ENCODE data around the gene VAPB. TPM values are rescaled to one million over a fixed set of nuclear protein-coding genes. Genes with fewer than 3 reads are reported as not detected.

The VAPB gene
- total RNA-seq, 3 donors from 2014 or later (not counting 1 experiment from before 2014, with no cell fraction given): 20.3 to 23.1 (median 21.3) TPM

- DNase-seq (no peak), ATAC-seq (no peak)
- H3K4me1 Mint-ChIP-seq: no peaks in the 10 kb centered on the region
- TF ChIP-seq CTCF (IDR thresholded peaks at IDR 0.05): no peak
- H3K36me3 Mint-ChIP-seq: no peaks in the 10 kb centered on the region
- H3K27ac Mint-ChIP-seq: no peak overlapping the region
- Histone ChIP-seq H3K4me1 (ENCODE audit: control insufficient read depth, insufficient read depth, low read length) (no peaks in the 10 kb centered on the region), H3K27me3 (ENCODE audit: control insufficient read depth, insufficient read depth, low read length) (no peaks in the 10 kb centered on the region), H3K27ac (ENCODE audit: low read length) (no peak overlapping the region), H3K9me3 (ENCODE audit: control insufficient read depth, insufficient read depth, low read length) (no peaks in the 10 kb centered on the region), H3K4me3 (ENCODE audit: low read length) (no peak overlapping the region), H3K36me3 (ENCODE audit: control insufficient read depth, insufficient read depth, low read length) (no peaks in the 10 kb centered on the region)
- no peaks in the 10 kb centered on the region for H3K9me3 Mint-ChIP-seq
- 82% methylated on average over 6 of the region's 6 CpGs for WGBS (ENCODE audit: insufficient coverage)
- intact Hi-C loops (cut with micrococcal nuclease): no loop called here
- H3K4me3 Mint-ChIP-seq: no peak overlapping the region
- H3K27me3 Mint-ChIP-seq (ENCODE audit: low read depth in 2 of 2): peaks cover 0 to 7% of the 10 kb centered on the region in 2 donors
Measured at GRCh38 chr20:58496429-58496769, 107.4 kb downstream of the VAPB start.

DNA sequence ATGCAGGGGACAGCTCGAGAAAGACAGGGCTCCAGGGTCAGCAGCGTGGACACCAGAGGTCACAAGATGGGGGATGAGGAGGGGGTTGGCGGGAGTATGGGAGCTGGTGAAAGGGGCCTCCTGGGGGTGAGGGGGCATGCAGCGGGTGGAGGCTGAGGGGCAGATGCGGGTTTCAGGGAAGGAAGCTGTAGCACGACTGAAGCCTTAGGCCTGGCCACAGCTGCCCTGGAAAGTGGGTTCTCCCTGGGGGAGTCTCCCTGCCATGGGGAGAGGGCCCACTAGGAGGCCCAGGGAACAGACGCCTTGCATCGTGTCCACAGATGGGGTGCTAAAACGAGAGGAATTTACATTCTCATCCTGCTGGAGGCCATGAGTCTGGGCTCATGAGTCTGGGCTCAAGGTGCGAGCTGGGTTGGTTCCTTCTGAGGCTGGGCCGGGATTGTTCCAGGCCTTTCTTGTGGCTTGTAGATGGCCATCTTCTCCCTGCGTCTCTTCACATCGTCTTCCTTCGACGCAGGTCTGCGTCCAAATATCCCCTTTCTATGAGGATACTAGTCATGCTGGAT, 108.1 kb downstream of the VAPB start:
- DNase-seq: no peak
- intact Hi-C loops (cut with micrococcal nuclease): no loop called here
- no peak for ATAC-seq
- H3K9me3 ChIP-seq (ENCODE audit: control insufficient read depth, insufficient read depth, low read length): no peaks in the 10 kb centered on the region
- Mint-ChIP-seq H3K27me3 (ENCODE audit: low read depth in 2 of 2) (no peaks in the 10 kb centered on the region), H3K4me3 (no peak overlapping the region), H3K27ac (no peak overlapping the region), H3K9me3 (no peaks in the 10 kb centered on the region), H3K4me1 (no peaks in the 10 kb centered on the region), H3K36me3 (no peaks in the 10 kb centered on the region)
- no peaks in the 10 kb centered on the region for H3K4me1 ChIP-seq (ENCODE audit: control insufficient read depth, insufficient read depth, low read length)
- H3K27me3 ChIP-seq (ENCODE audit: control insufficient read depth, insufficient read depth, low read length): no peaks in the 10 kb centered on the region
- H3K36me3 ChIP-seq (ENCODE audit: control insufficient read depth, insufficient read depth, low read length): no peaks in the 10 kb centered on the region
- H3K4me3 ChIP-seq (ENCODE audit: low read length): no peak overlapping the region
- TF ChIP-seq CTCF (IDR thresholded peaks at IDR 0.05): no peak
- no peak overlapping the region for H3K27ac ChIP-seq (ENCODE audit: low read length)
- 92% methylated on average over 16 of the region's 16 CpGs for WGBS (ENCODE audit: insufficient coverage)

- no peaks in the 10 kb centered on the region for H3K4me1 ChIP-seq (ENCODE audit: control insufficient read depth, insufficient read depth, low read length)
- DNase-seq (no peak), ATAC-seq (no peak)
- no peaks in the 10 kb centered on the region for H3K36me3 ChIP-seq (ENCODE audit: control insufficient read depth, insufficient read depth, low read length)
- Mint-ChIP-seq H3K27me3 (ENCODE audit: low read depth in 2 of 2) (no peaks in the 10 kb centered on the region), H3K27ac (no peak overlapping the region), H3K4me1 (no peaks in the 10 kb centered on the region), H3K9me3 (no peaks in the 10 kb centered on the region), H3K36me3 (no peaks in the 10 kb centered on the region), H3K4me3 (no peak overlapping the region)
- intact Hi-C loops (cut with micrococcal nuclease): no loop called here
- no peaks in the 10 kb centered on the region for H3K27me3 ChIP-seq (ENCODE audit: control insufficient read depth, insufficient read depth, low read length)
- no peak for TF ChIP-seq CTCF (IDR thresholded peaks at IDR 0.05)
- H3K4me3 ChIP-seq (ENCODE audit: low read length): no peak overlapping the region
- no peak overlapping the region for H3K27ac ChIP-seq (ENCODE audit: low read length)
- 90% methylated on average over 12 of the region's 13 CpGs for WGBS (ENCODE audit: insufficient coverage)
- H3K9me3 ChIP-seq (ENCODE audit: control insufficient read depth, insufficient read depth, low read length): no peaks in the 10 kb centered on the region
Measured at GRCh38 chr20:58497724-58498469, 108.9 kb downstream of the VAPB start.

Data from natural killer cell (primary cell).